Gastrocnemius medialis (tissue), 4 donors: Measurements from ENCODE around the gene DNAAF5. TPM values are rescaled to one million over a fixed set of nuclear protein-coding genes. Genes with fewer than 3 reads are reported as not detected.
A peak's percentile ranks its signal among the peaks of the same experiment; 100 is the strongest.

Source experiments
- ATAC-seq, 2 donors: fragments of 150-250 bp; one replicate each; pipeline ENCODE4 v1.9.1; 2016
- DNase-seq, 2 donors: peaks; one replicate each; pipeline ENCODE4 v3.0.0-alpha.2; 2019
- H3K27ac ChIP-seq, 4 donors: fragments of 200-600 bp; sonication (generic); 1 replicate in 1 of 4; 2 replicates in 3 of 4; pipeline ENCODE4 v1.5.1; 2016 to 2018; ENCODE audit warnings: mild to moderate bottlenecking in 2 of 4, moderate library complexity in 1 of 4
- H3K27me3 ChIP-seq, 3 donors: fragments of 200-600 bp; sonication (generic) in 2 of 3; 1 replicate in 1 of 3; 2 replicates in 2 of 3; pipeline versions ENCODE4 v1.5.1 to v1.6.0; 2016 to 2019; ENCODE audit warnings: mild to moderate bottlenecking in 1 of 3, moderate library complexity in 1 of 3
- H3K36me3 ChIP-seq, 2 donors: fragments of 200-600 bp; sonication (generic) in 1 of 2; one replicate each; pipeline ENCODE4 v1.5.1; 2017 to 2018
- H3K4me1 ChIP-seq, 2 donors: fragments of 200-600 bp; sonication (generic) in 1 of 2; one replicate each; pipeline ENCODE4 v1.5.1; 2016 to 2017; ENCODE audit warnings: mild to moderate bottlenecking in 2 of 2
- H3K4me3 ChIP-seq, 4 donors: fragments of 200-600 bp; sonication (generic) in 3 of 4; 1 replicate in 1 of 4; 2 replicates in 3 of 4; pipeline ENCODE4 v1.5.1; 2016 to 2019; ENCODE audit warnings: mild to moderate bottlenecking in 2 of 4
- H3K9me3 ChIP-seq, 3 donors: fragments of 200-600 bp; sonication (generic) in 2 of 3; 1 replicate in 1 of 3; 2 replicates in 2 of 3; pipeline ENCODE4 v1.5.1; 2016 to 2019
- POLR2A ChIP-seq, 2 donors: fragments of 450-650 bp; IDR thresholded peaks; one replicate each; pipeline ENCODE4 v1.6.1; 2017; ENCODE audit warnings: antibody characterized with exemption in 2 of 2, mild to moderate bottlenecking in 2 of 2, moderate library complexity in 2 of 2
- in situ Hi-C, 4 donors: fragments of 200-750 bp; cut with MboI; loops; one replicate each; pipeline versions ENCODE4 v1.15.0 to v1.8.0; 2017; ENCODE audit warnings: low sequenced_read_pairs in 4 of 4
- intact Hi-C: fragments of 100-400 bp; cut with DNase I; formaldehyde crosslinking; loops from one replicate; pipeline ENCODE4 v1.15.1; 2023; ENCODE audit warnings: low total_unique reads
- total RNA-seq, 4 donors: library from RNA; depleted of rRNA; stranded (reverse); fragments of >200 nt; gene quantifications; one replicate each; pipeline versions ENCODE4 v1.1.0 to v1.2.3, GENCODE V29; 2016
- TF ChIP-seq, protein P1 (sequence below), 5 experiments: fragments of 450-650 bp in 3 of 5; fragments of 200-600 bp in 2 of 5; sonication (generic) in 2 of 5; IDR thresholded peaks in 4 of 5; conservative IDR thresholded peaks in 1 of 5; 1 replicate in 4 of 5; 2 replicates in 1 of 5; pipeline ENCODE4 v1.5.1; 2016 to 2019; ENCODE audit warnings: antibody characterized with exemption in 5 of 5, mild to moderate bottlenecking in 3 of 5, moderate library complexity in 3 of 5

Gene DNAAF5
- total RNA-seq, 4 donors from 2014 or later, result 22.4 to 36.2 (median 30.6) TPM

DNA sequence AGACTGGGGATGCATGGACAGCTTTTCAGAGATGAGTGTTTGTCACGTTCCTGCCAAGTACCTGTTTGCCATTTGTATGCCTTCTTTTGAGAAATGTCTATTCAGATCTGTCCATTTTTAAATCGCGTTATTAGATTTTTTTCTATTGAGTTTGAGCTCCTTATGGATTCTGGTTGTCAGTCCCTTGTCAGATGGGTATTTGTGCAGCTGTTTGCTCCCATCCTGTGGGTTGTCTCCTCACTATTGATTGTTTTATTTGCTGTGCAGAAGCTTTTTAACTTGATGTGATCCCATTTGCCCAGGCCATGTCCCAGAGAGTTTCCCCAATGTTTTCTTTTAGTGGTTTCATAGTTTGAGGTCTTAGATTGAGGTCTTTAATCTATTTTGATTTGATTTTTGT is 6.1 kb downstream of the DNAAF5 start:
- in situ Hi-C loops (loop anchor here in 1 of 4 donors (10.0 kb wide), 1 partner anchor 408 kb away; no protein-coding TSS in a partner anchor), intact Hi-C loops (loop anchor here (2.0 to 5.0 kb wide), 2 partner anchors 210 to 400 kb away; no protein-coding TSS in a partner anchor)
- Histone ChIP-seq H3K27me3 (no peaks in the 10 kb centered on the region), H3K4me3 (no peak overlapping the region), H3K27ac (peak overlapping the region; percentile 80 to 88 (median 82)), H3K4me1 (peaks cover 29 to 37% of the 10 kb centered on the region in 2 donors), H3K9me3 (peaks cover 0 to 3% (median 0%) of the 10 kb centered on the region in 3 donors), H3K36me3 (peaks cover 0 to 4% of the 10 kb centered on the region in 2 donors)
- no peak for TF ChIP-seq POLR2A (IDR thresholded peaks at IDR 0.05)
- TF ChIP-seq, protein P1, sequence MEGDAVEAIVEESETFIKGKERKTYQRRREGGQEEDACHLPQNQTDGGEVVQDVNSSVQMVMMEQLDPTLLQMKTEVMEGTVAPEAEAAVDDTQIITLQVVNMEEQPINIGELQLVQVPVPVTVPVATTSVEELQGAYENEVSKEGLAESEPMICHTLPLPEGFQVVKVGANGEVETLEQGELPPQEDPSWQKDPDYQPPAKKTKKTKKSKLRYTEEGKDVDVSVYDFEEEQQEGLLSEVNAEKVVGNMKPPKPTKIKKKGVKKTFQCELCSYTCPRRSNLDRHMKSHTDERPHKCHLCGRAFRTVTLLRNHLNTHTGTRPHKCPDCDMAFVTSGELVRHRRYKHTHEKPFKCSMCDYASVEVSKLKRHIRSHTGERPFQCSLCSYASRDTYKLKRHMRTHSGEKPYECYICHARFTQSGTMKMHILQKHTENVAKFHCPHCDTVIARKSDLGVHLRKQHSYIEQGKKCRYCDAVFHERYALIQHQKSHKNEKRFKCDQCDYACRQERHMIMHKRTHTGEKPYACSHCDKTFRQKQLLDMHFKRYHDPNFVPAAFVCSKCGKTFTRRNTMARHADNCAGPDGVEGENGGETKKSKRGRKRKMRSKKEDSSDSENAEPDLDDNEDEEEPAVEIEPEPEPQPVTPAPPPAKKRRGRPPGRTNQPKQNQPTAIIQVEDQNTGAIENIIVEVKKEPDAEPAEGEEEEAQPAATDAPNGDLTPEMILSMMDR (IDR thresholded peaks at IDR 0.05 in 4 of 5, conservative IDR thresholded peaks at IDR 0.05 in 1 of 5), result no peak
- ATAC-seq (no peak), DNase-seq (no peak)

DNA sequence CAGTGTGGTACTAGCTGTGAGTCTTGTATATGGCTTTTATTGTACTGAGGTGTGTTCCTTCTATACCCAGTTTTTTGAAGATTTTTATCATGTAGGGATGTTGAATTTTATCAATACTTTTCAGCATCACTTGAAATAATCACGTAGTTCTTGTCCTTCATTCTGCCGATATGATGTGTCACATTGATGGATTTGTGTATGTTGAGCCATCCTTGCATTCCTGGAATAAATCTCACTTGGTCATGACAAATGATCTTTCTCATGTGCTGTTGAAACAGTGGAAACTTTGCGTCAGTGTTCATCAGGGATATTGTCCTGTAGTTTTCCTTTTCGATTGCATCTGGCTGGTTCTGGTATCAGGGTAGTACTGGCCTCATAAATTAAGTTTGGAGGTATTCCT is 7.7 kb downstream of the DNAAF5 start:
- in situ Hi-C loops (loop anchor here in 1 of 4 donors (10.0 kb wide), 1 partner anchor 409 kb away; no protein-coding TSS in a partner anchor), intact Hi-C loops (loop anchor here (5.0 kb wide), 1 partner anchor 212 kb away; no protein-coding TSS in a partner anchor)
- peaks cover 0 to 4% of the 10 kb centered on the region in 2 donors for H3K36me3 ChIP-seq
- peaks cover 32 to 40% of the 10 kb centered on the region in 2 donors for H3K4me1 ChIP-seq
- TF ChIP-seq POLR2A (IDR thresholded peaks at IDR 0.05), result no peak
- TF ChIP-seq, protein P1 (IDR thresholded peaks at IDR 0.05 in 4 of 5, conservative IDR thresholded peaks at IDR 0.05 in 1 of 5), result no peak
- H3K4me3 ChIP-seq, result no peak overlapping the region
- no peaks in the 10 kb centered on the region for H3K27me3 ChIP-seq
- no peak overlapping the region for H3K27ac ChIP-seq
- ATAC-seq, result no peak
- DNase-seq, result no peak
- peaks cover 0 to 3% (median 0%) of the 10 kb centered on the region in 3 donors for H3K9me3 ChIP-seq

DNA sequence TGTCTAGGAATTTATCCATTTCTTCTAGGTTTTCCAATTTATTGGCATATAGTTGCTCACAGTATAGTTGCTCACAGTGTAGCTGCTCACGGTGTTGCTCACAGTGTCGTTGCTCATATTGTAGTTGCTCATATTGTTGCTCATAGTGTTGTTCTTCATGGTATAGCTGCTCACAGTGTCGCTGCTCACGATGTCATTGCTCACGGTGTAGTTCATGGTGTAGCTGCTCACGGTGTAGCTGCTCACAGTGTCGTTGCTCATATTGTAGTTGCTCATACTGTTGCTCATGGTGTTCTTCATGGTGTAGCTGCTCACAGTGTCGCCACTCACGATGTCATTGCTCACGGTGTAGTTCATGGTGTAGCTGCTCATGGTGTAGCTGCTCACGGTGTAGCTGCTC is 8.3 kb downstream of the DNAAF5 start:
- Histone ChIP-seq H3K27me3 (no peaks in the 10 kb centered on the region), H3K36me3 (peaks cover 0 to 4% of the 10 kb centered on the region in 2 donors), H3K4me3 (no peak overlapping the region), H3K9me3 (peaks cover 0 to 3% (median 0%) of the 10 kb centered on the region in 3 donors), H3K4me1 (peaks cover 32 to 40% of the 10 kb centered on the region in 2 donors), H3K27ac (no peak overlapping the region)
- no peak for ATAC-seq
- DNase-seq, result no peak
- intact Hi-C loops, result loop anchor here (5.0 kb wide), 1 partner anchor 213 kb away; no protein-coding TSS in a partner anchor
- TF ChIP-seq, protein P1 (IDR thresholded peaks at IDR 0.05 in 4 of 5, conservative IDR thresholded peaks at IDR 0.05 in 1 of 5), result no peak
- no peak for TF ChIP-seq POLR2A (IDR thresholded peaks at IDR 0.05)
- in situ Hi-C loops, result loop anchor here in 1 of 4 donors (10.0 kb wide), 1 partner anchor 410 kb away; no protein-coding TSS in a partner anchor

DNA sequence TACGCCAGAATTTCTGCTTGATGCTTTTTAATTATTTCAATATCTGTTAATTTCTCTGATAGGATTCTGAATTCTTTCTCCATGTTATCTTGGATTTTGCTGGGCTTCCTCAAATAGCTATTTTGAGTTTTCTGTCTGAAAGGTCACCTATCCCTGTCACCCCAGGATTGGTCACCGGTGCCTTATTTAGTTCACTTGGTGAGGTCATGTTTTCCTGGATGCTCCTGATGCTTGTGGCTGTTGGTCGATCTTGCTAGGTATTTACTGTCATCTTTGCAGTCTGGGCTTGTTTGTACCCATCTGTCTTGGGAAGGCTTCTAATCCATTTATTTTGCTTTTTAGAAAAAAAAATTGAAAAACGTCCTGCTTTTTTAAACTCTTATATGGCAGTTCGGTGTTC is 11.7 kb downstream of the DNAAF5 start:
- H3K4me3 ChIP-seq, result no peak overlapping the region
- intact Hi-C loops, result no loop called here
- no peaks in the 10 kb centered on the region for H3K27me3 ChIP-seq
- peaks cover 9 to 12% of the 10 kb centered on the region in 2 donors for H3K4me1 ChIP-seq
- in situ Hi-C loops, result loop anchor here in 1 of 4 donors (10.0 kb wide), 1 partner anchor 413 kb away; no protein-coding TSS in a partner anchor
- TF ChIP-seq, protein P1 (IDR thresholded peaks at IDR 0.05 in 4 of 5, conservative IDR thresholded peaks at IDR 0.05 in 1 of 5), result no peak
- TF ChIP-seq POLR2A (IDR thresholded peaks at IDR 0.05), result no peak
- H3K9me3 ChIP-seq, result peaks cover 0 to 3% (median 0%) of the 10 kb centered on the region in 3 donors
- DNase-seq, result no peak
- H3K36me3 ChIP-seq, result peaks cover 0 to 18% of the 10 kb centered on the region in 2 donors
- ATAC-seq, result no peak
- H3K27ac ChIP-seq, result peak overlapping the region in 2 of 4 donors; percentile 30 to 59
